ENCODE data around the gene TMEM165.

TMEM165 gene

GRCh38 chr4:55466001-55466400 lies 70.2 kb downstream of the TMEM165 start:
- DNase-seq: no peak

GRCh38 chr4:55468724-55469123 lies 73.0 kb downstream of the TMEM165 start:
- no peak for DNase-seq

- DNase-seq: no peak
These were observed 74.2 kb downstream of the TMEM165 start for GRCh38 chr4:55469979-55470378.
